GM08714 (cell line): ENCODE data around the gene UNC93B1.
"Not testable (repeated sequence)": the region's sequence is repeated elsewhere in the genome, so short reads cannot be mapped to it uniquely, and the experiment has no call there.

ENCODE experiments used
- H3K4me3 ChIP-seq: fragments of 200-500 bp; sonication (Bioruptor generic); 2 replicates; pipeline ENCODE4 v1.5.1; 2014; ENCODE audit warnings: mild to moderate bottlenecking, low read length, inconsistent platforms
- ZNF274 ChIP-seq: IDR thresholded peaks from 2 replicates; pipeline ENCODE4 v1.6.1; 2012; ENCODE audit warnings: mild to moderate bottlenecking, low read depth, low read length

UNC93B1 gene

GRCh38 chr11:68002575-68002937, 1.3 kb downstream of the UNC93B1 start:
- H3K4me3 ChIP-seq, result peak overlapping the region; percentile 55; the same call in 1 of the 2 replicates
- TF ChIP-seq ZNF274, result no peak

DNA sequence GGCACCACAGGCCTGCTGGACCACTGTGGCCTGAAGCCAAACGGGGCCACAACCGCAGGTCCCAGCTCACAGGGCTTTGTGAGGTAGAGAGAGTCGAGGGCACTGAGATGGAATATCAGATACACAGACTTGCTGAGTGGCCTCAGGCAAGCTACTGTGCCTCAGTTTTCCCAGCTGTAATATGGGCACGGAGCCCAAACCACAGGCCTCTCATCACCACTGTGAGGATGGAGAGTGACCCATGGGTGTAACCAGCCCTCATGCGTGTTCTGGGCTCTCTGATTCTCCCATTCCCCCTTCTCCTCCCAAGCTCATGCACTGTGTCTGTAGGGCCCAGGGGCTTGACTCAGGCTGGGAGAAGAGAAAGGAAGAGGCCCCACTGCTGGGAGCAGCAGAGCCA, 4.2 kb downstream of the UNC93B1 start:
- H3K4me3 ChIP-seq, result no peak overlapping the region
- TF ChIP-seq ZNF274, result no peak

- H3K4me3 ChIP-seq, result no peak overlapping the region
- no peak for TF ChIP-seq ZNF274
Measured at GRCh38 chr11:67999201-67999629, 4.7 kb downstream of the UNC93B1 start.

DNA sequence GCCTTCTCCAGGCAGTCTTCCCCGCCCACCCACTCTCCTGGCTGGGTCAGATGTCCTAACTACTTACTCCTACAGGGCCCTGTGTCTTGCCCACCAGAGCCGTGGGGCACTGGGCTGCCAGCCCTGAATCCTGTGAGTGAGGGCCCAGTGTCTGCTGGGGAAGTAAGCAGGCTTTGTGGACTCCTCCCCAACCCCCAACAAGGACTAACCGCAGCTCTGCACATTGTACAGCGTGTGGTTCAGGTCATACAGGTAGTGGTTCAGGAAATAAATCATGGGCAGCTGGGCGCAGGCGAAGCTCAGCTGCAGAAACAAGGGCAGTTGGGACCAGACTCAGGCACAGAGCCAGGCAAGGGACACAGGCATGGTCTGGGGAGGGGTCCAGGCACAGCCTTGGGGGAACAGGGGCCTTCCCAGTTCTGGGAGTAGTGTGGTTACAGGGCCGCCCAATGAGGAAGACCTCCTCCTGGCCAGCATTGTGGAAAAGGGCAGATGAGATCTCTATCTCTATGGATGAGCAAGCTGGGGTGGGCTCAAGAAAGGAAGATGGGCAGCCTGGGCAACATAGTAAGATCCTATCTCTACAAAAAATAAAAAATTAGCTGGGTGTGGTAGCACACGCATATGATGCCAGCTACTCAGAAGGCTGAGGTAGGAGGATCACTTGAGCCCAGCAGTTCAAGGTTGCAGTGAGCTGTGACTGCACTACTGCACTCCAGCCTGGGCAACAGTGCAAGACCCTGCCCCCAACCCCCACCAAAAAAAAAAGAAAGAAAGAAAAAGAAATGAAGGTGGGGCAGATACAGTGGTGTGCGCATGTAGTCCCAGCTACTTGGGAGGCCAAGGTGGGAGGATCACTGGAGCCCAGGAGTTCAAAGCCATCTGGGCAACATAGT, 5.5 kb downstream of the UNC93B1 start:
- TF ChIP-seq ZNF274, result no peak
- H3K4me3 ChIP-seq, result no peak overlapping the region

GRCh38 chr11:67997475-67997921, 6.4 kb downstream of the UNC93B1 start:
- no peak overlapping the region for H3K4me3 ChIP-seq
- no peak for TF ChIP-seq ZNF274

DNA sequence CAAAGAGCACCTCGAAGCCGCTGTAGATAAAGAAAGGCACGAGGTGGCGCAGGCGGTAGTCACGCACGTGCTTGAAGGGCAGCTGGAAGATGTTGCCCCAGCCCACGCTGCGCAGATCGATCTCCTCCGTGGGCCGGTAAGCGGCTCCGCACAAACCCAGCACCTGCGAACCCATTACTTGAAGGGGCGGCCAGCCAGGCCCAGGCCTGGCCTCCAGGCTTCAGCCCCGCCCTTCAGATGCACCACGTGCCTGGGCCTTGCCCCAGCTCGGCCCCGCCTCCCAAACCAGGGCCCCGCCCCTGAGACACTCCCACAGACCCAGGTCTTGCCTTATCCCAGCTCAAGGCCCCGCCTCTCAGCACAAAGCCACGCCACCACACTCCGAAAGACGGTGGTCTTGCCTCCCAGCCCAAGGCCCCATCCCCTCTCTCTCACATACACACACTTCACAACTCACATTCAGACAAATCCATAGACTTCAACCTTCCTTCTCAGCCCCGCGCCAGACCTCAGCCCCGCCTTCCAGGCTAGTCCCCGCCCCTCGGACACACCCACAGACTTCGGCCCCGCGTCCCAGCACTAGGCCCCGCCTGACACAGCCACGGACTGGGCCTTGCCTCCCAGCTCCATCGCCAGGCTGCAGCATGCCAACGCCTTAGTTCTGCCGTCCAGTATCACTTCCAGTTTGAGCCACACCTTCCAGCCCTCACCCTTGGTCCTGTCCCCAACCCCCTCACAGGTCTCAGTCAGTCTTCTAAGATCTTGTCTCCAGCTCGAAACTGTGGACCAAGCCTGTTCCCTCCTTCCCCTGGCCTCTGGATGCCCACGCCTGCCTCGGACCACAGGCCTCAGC, 7.0 kb downstream of the UNC93B1 start:
- TF ChIP-seq ZNF274, result no peak
- no peak overlapping the region for H3K4me3 ChIP-seq

GRCh38 chr11:67996051-67996450, 7.8 kb downstream of the UNC93B1 start:
- H3K4me3 ChIP-seq, result no peak overlapping the region
- TF ChIP-seq ZNF274, result no peak

GRCh38 chr11:67995579-67995978, 8.3 kb downstream of the UNC93B1 start:
- not testable (repeated sequence) for H3K4me3 ChIP-seq

DNA sequence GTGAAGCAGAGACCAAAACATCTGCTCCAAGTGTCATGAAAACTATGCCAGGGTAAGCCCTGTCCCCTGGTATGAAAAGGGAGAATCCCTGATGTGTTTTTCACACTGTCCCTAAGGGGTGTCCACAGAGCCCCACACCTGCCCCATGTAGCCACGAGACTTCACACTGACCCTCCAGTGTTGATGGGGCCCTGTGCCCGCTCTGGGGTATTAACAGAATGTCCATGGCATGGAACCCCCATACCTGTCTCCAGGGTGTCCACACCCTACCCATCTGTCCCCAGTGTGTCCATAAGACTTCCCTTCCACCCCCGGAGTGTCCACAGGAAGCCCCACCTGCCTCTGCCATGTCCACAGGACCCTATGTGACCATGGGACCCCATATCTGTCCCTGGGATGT, 8.8 kb downstream of the UNC93B1 start:
- not testable (repeated sequence) for H3K4me3 ChIP-seq

DNA sequence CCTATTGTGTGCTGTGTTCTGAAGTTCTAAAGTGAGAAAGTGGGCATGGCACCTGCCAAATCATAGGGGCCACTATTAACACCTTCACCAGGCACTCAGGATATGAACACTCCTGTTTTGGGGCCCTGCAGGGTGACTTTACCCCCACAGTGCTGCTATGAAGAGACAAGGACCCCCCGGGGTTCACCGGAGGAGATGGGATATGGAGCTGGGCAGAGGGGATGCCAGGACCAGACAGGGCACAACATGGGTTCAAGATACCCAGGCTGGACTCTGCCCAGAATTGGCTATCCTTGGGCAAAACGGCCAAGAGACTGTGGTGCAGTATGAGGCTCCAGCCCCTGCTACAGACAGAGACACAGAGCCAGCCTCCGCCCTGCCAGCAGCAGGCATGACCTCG, 9.5 kb downstream of the UNC93B1 start:
- not testable (repeated sequence) for H3K4me3 ChIP-seq

DNA sequence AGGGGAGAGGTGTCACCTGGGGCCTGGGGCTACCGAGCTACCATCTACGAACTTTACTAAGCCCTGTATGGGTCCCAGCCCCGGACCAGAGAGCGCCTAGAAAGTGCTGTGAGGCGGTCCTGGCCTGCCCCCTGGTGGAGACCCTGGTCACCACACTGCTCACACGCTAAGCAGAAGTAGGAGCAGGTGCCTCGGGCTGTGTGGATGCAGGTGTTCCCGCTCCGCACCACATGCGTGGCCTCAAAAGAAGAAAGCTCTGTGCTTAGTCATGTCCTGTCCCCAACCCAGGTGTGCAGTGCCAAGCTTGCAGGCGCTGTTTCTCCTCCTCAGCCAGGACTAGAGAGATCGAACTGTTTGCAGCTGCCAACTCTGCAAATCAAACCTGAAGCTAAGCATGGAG, 10.1 kb downstream of the UNC93B1 start:
- H3K4me3 ChIP-seq, result not testable (repeated sequence)

- not testable (repeated sequence) for H3K4me3 ChIP-seq
Measured at GRCh38 chr11:67991347-67992121, 12.4 kb downstream of the UNC93B1 start.

GRCh38 chr11:67990546-67991346, 13.2 kb downstream of the UNC93B1 start:
- H3K4me3 ChIP-seq, result not testable (repeated sequence)

- H3K4me3 ChIP-seq, result not testable (repeated sequence)
Measured at GRCh38 chr11:67985302-67985701, 18.6 kb downstream of the UNC93B1 start.
